Hair follicle dermal papilla cell (primary cell): ENCODE measurements around the gene GSK3A. TPM values are rescaled to one million over a fixed set of nuclear protein-coding genes. Genes with fewer than 3 reads are reported as not detected.

ENCODE experiments used
- total RNA-seq: library from RNA; depleted of rRNA; stranded (reverse); fragments of >200 nt; gene quantifications from 2 replicates; pipeline ENCODE4 v1.2.3, GENCODE V29; 2012

GSK3A gene
- total RNA-seq = 19.6 and 20.6 TPM in 2 replicates

GRCh38 chr19:42242512-42243409 is at the start of gene GSK3A:
TSS of gene GSK3A (minus strand) at chr19:42242602. CDS start at chr19:42242465, 137 bp downstream.

GRCh38 chr19:42268704-42269477 is 26.5 kb upstream of the GSK3A start, which contains the start of gene CIC:
TSS of gene CIC (plus strand) at chr19:42269252. CDS start at chr19:42271784, 2,532 bp downstream.

GRCh38 chr19:42254850-42255765 is 12.7 kb upstream of the GSK3A start, which contains the start of gene ERF:
TSS of gene ERF (minus strand) at chr19:42255128. CDS start at chr19:42254999, 129 bp downstream.

GRCh38 chr19:42219812-42220750 is 22.3 kb downstream of the GSK3A start, which contains the start of gene ZNF526:
TSS of gene ZNF526 (plus strand) at chr19:42220312. CDS start at chr19:42224404, 4,092 bp downstream.

GRCh38 chr19:42217520-42218437 is 24.6 kb downstream of the GSK3A start, which contains the start of gene DEDD2:
TSS of gene DEDD2 (minus strand) at chr19:42217677. CDS start at chr19:42217007, 670 bp downstream.

Other genes starting within 250 kb of the GSK3A start
- not detected in 2 replicates for gene ATP1A3, start 248.4 kb downstream of the GSK3A start, total RNA-seq
- gene GRIK5, start 172.4 kb downstream of the GSK3A start, total RNA-seq = 0.12 and 0.32 TPM in 2 replicates
- 28.2 and 28.4 TPM in 2 replicates for gene ZNF574, start 166.4 kb downstream of the GSK3A start, total RNA-seq
- 2.9 and 5.3 TPM in 2 replicates for gene POU2F2, start 110.2 kb downstream of the GSK3A start, total RNA-seq
- 18.0 and 19.6 TPM in 2 replicates for gene DEDD2, start 24.9 kb downstream of the GSK3A start, total RNA-seq
- gene ZNF526, start 22.3 kb downstream of the GSK3A start, total RNA-seq = 24.8 and 27.3 TPM in 2 replicates
- 43.0 and 52.0 TPM in 2 replicates for gene ERF, start 12.5 kb upstream of the GSK3A start, total RNA-seq
- gene CIC, start 26.6 kb upstream of the GSK3A start, total RNA-seq = 47.1 and 48.7 TPM in 2 replicates
- gene PRR19, start 59.5 kb upstream of the GSK3A start, total RNA-seq = 0.32 and 0.49 TPM in 2 replicates
- 18.3 and 25.0 TPM in 2 replicates for gene PAFAH1B3, start 60.0 kb upstream of the GSK3A start, total RNA-seq
- 0.12 TPM in 1 of 2 replicates, not detected in the other for gene TMEM145, start 70.7 kb upstream of the GSK3A start, total RNA-seq
- 25.3 and 35.7 TPM in 2 replicates for gene MEGF8, start 83.0 kb upstream of the GSK3A start, total RNA-seq
- not detected in 2 replicates for gene CNFN, start 147.7 kb upstream of the GSK3A start, total RNA-seq
- gene LIPE, start 184.8 kb upstream of the GSK3A start, total RNA-seq = 3.1 and 3.3 TPM in 2 replicates
- not detected in 2 replicates for gene CXCL17, start 200.3 kb upstream of the GSK3A start, total RNA-seq